GM23338 (cell line): Measurements from ENCODE around the gene FAM120AOS. TPM values are rescaled to one million over a fixed set of nuclear protein-coding genes. Genes with fewer than 3 reads are reported as not detected.

ENCODE experiments used
- ATAC-seq: fragments of 200-7000 bp; cut with Tn5 transposase; 3 replicates; pipeline ENCODE4 v1.9.1; 2020
- DNase-seq: peaks from one replicate; pipeline ENCODE4 v3.0.0-alpha.2; 2015; ENCODE audit warnings: low spot score
- H2AFZ ChIP-seq: fragments of 200-600 bp; sonication (generic); 2 replicates; pipeline ENCODE4 v1.8.0; 2016; ENCODE audit warnings: antibody characterized with exemption, mild to moderate bottlenecking, moderate library complexity
- H3F3A ChIP-seq: fragments of 200-600 bp; sonication (generic); replicated peaks from 2 replicates; pipeline ENCODE4 v1.8.0; 2017; ENCODE audit warnings: antibody characterized with exemption, mixed run types, low read depth
- H3K27ac ChIP-seq: fragments of 200-600 bp; sonication (generic); 2 replicates; pipeline ENCODE4 v1.6.1; 2016; ENCODE audit warnings: low read depth
- H3K27me3 ChIP-seq: fragments of 200-600 bp; sonication (generic); 2 replicates; pipeline ENCODE4 v1.8.0; 2016; ENCODE audit warnings: mild to moderate bottlenecking, mixed run types, moderate library complexity; ENCODE audit not compliant: insufficient read depth
- H3K36me3 ChIP-seq: fragments of 200-600 bp; sonication (generic); 2 replicates; pipeline ENCODE4 v1.8.0; 2016; ENCODE audit warnings: mild to moderate bottlenecking; ENCODE audit not compliant: insufficient read depth
- H3K4me1 ChIP-seq: fragments of 200-600 bp; sonication (generic); 2 replicates; pipeline ENCODE4 v1.8.0; 2016; ENCODE audit warnings: mild to moderate bottlenecking, moderate library complexity; ENCODE audit not compliant: insufficient read depth
- H3K4me2 ChIP-seq: fragments of 200-600 bp; sonication (generic); 2 replicates; pipeline ENCODE4 v1.7.1; 2017; ENCODE audit warnings: mixed run types
- H3K4me3 ChIP-seq: fragments of 200-600 bp; sonication (generic); 2 replicates; pipeline ENCODE4 v1.6.1; 2016; ENCODE audit warnings: mixed run types
- H3K79me2 ChIP-seq: fragments of 200-600 bp; sonication (generic); replicated peaks from 2 replicates; pipeline ENCODE4 v1.8.0; 2017; ENCODE audit warnings: mild to moderate bottlenecking; ENCODE audit not compliant: insufficient read depth
- H3K9me2 ChIP-seq: fragments of 200-600 bp; sonication (generic); 2 replicates; pipeline ENCODE4 v1.8.0; 2017; ENCODE audit not compliant: insufficient read depth
- H4K20me1 ChIP-seq: fragments of 200-600 bp; sonication (generic); replicated peaks from 2 replicates; pipeline ENCODE4 v1.8.0; 2017; ENCODE audit warnings: mild to moderate bottlenecking; ENCODE audit not compliant: insufficient read depth
- H3K27ac Mint-ChIP-seq: 2 replicates; pipeline ENCODE4 v1.8.0; 2020; ENCODE audit warnings: inconsistent platforms, mild to moderate bottlenecking, moderate library complexity, mixed read lengths
- H3K27me3 Mint-ChIP-seq: 3 replicates; pipeline ENCODE4 v1.8.0; 2022; ENCODE audit warnings: low read depth, mild to moderate bottlenecking, moderate library complexity, mixed read lengths, inconsistent platforms; ENCODE audit not compliant: insufficient read depth, poor library complexity
- H3K36me3 Mint-ChIP-seq: 3 replicates; pipeline ENCODE4 v1.8.0; 2021; ENCODE audit warnings: low read depth, mild to moderate bottlenecking, inconsistent platforms, moderate library complexity, mixed read lengths
- H3K4me1 Mint-ChIP-seq: 3 replicates; pipeline ENCODE4 v1.8.0; 2020; ENCODE audit warnings: mild to moderate bottlenecking, inconsistent platforms, mixed read lengths
- H3K4me3 Mint-ChIP-seq: 3 replicates; pipeline ENCODE4 v1.8.0; 2021; ENCODE audit warnings: moderate library complexity, mild to moderate bottlenecking, inconsistent platforms, mixed read lengths
- H3K9me3 Mint-ChIP-seq: 3 replicates; pipeline ENCODE4 v1.8.0; 2020; ENCODE audit warnings: moderate library complexity, mild to moderate bottlenecking, inconsistent platforms, mixed read lengths
- CREB1 ChIP-seq: fragments of 250-450 bp; sonication (Bioruptor Pico); IDR thresholded peaks from 2 replicates; pipeline ENCODE4 v1.5.0; 2020; ENCODE audit warnings: low read depth, mild to moderate bottlenecking, moderate library complexity
- CTCF ChIP-seq, 2 experiments: fragments of 200-600 bp in 1 of 2; sonication (generic) in 1 of 2; conservative IDR thresholded peaks; 2 replicates each; pipeline versions ENCODE4 v1.5.1 to v1.6.1; 2016 to 2017; ENCODE audit warnings: antibody characterized with exemption in 2 of 2, low read depth in 2 of 2, mild to moderate bottlenecking in 2 of 2, moderate library complexity in 1 of 2
- ETS1 ChIP-seq: IDR thresholded peaks from 2 replicates; pipeline ENCODE4 v1.6.1; 2016; ENCODE audit warnings: antibody characterized with exemption
- JUNB ChIP-seq: IDR thresholded peaks from one replicate; pipeline ENCODE4 v1.6.1; 2016; ENCODE audit warnings: antibody characterized with exemption; ENCODE audit not compliant: unreplicated experiment
- POLR2AphosphoS5 ChIP-seq: IDR thresholded peaks from 2 replicates; pipeline ENCODE4 v1.6.1; 2016; ENCODE audit warnings: antibody characterized with exemption, low read depth
- STAT1 ChIP-seq: IDR thresholded peaks from one replicate; pipeline ENCODE4 v1.6.1; 2016; ENCODE audit warnings: antibody characterized with exemption; ENCODE audit not compliant: unreplicated experiment
- ZNF114 ChIP-seq: fragments of 250-450 bp; sonication (Bioruptor Pico); IDR thresholded peaks from 2 replicates; pipeline ENCODE4 v1.5.0; 2020; ENCODE audit warnings: mild to moderate bottlenecking, moderate library complexity
- ZNF462 ChIP-seq: fragments of 250-450 bp; sonication (Bioruptor Pico); IDR thresholded peaks from 2 replicates; pipeline ENCODE4 v1.5.0; 2020; ENCODE audit warnings: mild to moderate bottlenecking, moderate library complexity
- polyA plus RNA-seq: library from polyadenylated mRNA; unstranded; fragments of >200 nt; fragmentation: Nextera tagmentation; extraction: Ambion mirVana; gene quantifications from 2 replicates; pipeline ENCODE4 v1.2.1, GENCODE V29; 2016
- total RNA-seq: library from RNA; depleted of rRNA; stranded (reverse); fragments of >200 nt; shearing (Covaris generic); gene quantifications from 2 replicates; pipeline ENCODE4 v1.2.3, GENCODE V29; 2014

Gene FAM120AOS
- total and polyA plus RNA-seq, 2 experiments from 2014 or later: 31.5 to 40.4 TPM

- no peak overlapping the region for H3K4me3 ChIP-seq
- H3K27ac Mint-ChIP-seq: no peak overlapping the region
- peaks cover 4% of the 10 kb centered on the region for H3K4me1 Mint-ChIP-seq
- no peaks in the 10 kb centered on the region for H3K9me3 Mint-ChIP-seq
- H4K20me1 ChIP-seq: peaks cover 21% of the 10 kb centered on the region
- H3K27me3 Mint-ChIP-seq: peaks cover 2% of the 10 kb centered on the region
- DNase-seq (no peak), ATAC-seq (no peak)
- H3K27ac ChIP-seq: no peak overlapping the region
- peaks cover 44% of the 10 kb centered on the region for H3K36me3 Mint-ChIP-seq
- no peaks in the 10 kb centered on the region for H3K4me1 ChIP-seq
- no peaks in the 10 kb centered on the region for H3K27me3 ChIP-seq
- no peaks in the 10 kb centered on the region; the same call in 1 of the 2 replicates for H3K36me3 ChIP-seq
- H3K4me2 ChIP-seq: no peak overlapping the region
- TF ChIP-seq JUNB (no peak), CREB1 (CRISPR knock-in tag) (no peak), STAT1 (no peak), ETS1 (no peak), CTCF (conservative IDR thresholded peaks at IDR 0.05; ENCODE audit: low read depth in 2 of 2) (no peak)
- peaks cover 83% of the 10 kb centered on the region for H3K79me2 ChIP-seq
- no peaks in the 10 kb centered on the region for H3K9me2 ChIP-seq
- H3K4me3 Mint-ChIP-seq: no peak overlapping the region
- no peak overlapping the region for H2AFZ ChIP-seq
- H3F3A ChIP-seq: no peaks in the 10 kb centered on the region
These were observed 34.9 kb upstream of the FAM120AOS start for GRCh38 chr9:93488244-93488643.

- Histone ChIP-seq H3K36me3 (no peaks in the 10 kb centered on the region; the same call in 1 of the 2 replicates), H3K4me1 (no peaks in the 10 kb centered on the region), H3K27me3 (no peaks in the 10 kb centered on the region), H3K9me2 (no peaks in the 10 kb centered on the region), H3F3A (no peaks in the 10 kb centered on the region), H3K4me3 (no peak overlapping the region), H3K79me2 (peaks cover 87% of the 10 kb centered on the region), H2AFZ (no peak overlapping the region), H4K20me1 (peaks cover 13% of the 10 kb centered on the region), H3K4me2 (no peak overlapping the region), H3K27ac (0 out of 2 replicates have a peak overlapping the region, but pooled peaks have one; percentile 51)
- H3K4me3 Mint-ChIP-seq: no peak overlapping the region
- no peak for ATAC-seq
- no peaks in the 10 kb centered on the region for H3K9me3 Mint-ChIP-seq
- peak overlapping the region; percentile 80; the same call in 1 of the 2 replicates for H3K27ac Mint-ChIP-seq
- peaks cover 2% of the 10 kb centered on the region for H3K27me3 Mint-ChIP-seq
- H3K36me3 Mint-ChIP-seq: peaks cover 50% of the 10 kb centered on the region
- TF ChIP-seq ZNF114 (CRISPR knock-in tag) (no peak), CREB1 (CRISPR knock-in tag) (no peak), POLR2AphosphoS5 (no peak), ZNF462 (no peak)
- DNase-seq: no peak
- peaks cover 11% of the 10 kb centered on the region for H3K4me1 Mint-ChIP-seq
These were observed 32.9 kb upstream of the FAM120AOS start for GRCh38 chr9:93486268-93486667.
